Spleen (tissue), 11 donors: ENCODE measurements around the gene DIRAS1. TPM values are rescaled to one million over a fixed set of nuclear protein-coding genes. Genes with fewer than 3 reads are reported as not detected.
A peak's percentile ranks its signal among the peaks of the same experiment; 100 is the strongest.

Experiments
- DNase-seq: peaks from one replicate; pipeline ENCODE4 v3.0.0-alpha.2; 2020
- H3K27ac ChIP-seq, 8 donors: fragments of 200-600 bp; sonication (generic) in 7 of 8; 1 replicate in 4 of 8; 2 replicates in 4 of 8; pipeline versions ENCODE4 v1.5.0 to v1.8.0; 2016 to 2021; ENCODE audit warnings: inconsistent platforms in 4 of 8, mild to moderate bottlenecking in 4 of 8, moderate library complexity in 1 of 8
- H3K27me3 ChIP-seq, 7 donors: fragments of 200-600 bp; sonication (generic) in 6 of 7; replicated peaks in 1 of 7; 1 replicate in 4 of 7; 2 replicates in 3 of 7; pipeline versions ENCODE4 v1.5.0 to v1.8.0; 2016 to 2021; ENCODE audit warnings: inconsistent platforms in 3 of 7, mild to moderate bottlenecking in 1 of 7
- H3K36me3 ChIP-seq, 6 donors: fragments of 200-600 bp; sonication (generic) in 5 of 6; 1 replicate in 4 of 6; 2 replicates in 2 of 6; pipeline versions ENCODE4 v1.5.0 to v1.8.0; 2016 to 2021; ENCODE audit warnings: inconsistent platforms in 2 of 6
- H3K4me1 ChIP-seq, 6 donors: fragments of 200-600 bp; sonication (generic) in 5 of 6; 1 replicate in 3 of 6; 2 replicates in 3 of 6; pipeline versions ENCODE4 v1.5.0 to v1.8.0; 2016 to 2021; ENCODE audit warnings: inconsistent platforms in 3 of 6
- H3K4me3 ChIP-seq, 8 donors: fragments of 200-600 bp; sonication (generic) in 7 of 8; 1 replicate in 4 of 8; 2 replicates in 4 of 8; pipeline versions ENCODE4 v1.5.0 to v1.8.0; 2016 to 2021; ENCODE audit warnings: inconsistent platforms in 4 of 8, mild to moderate bottlenecking in 4 of 8, moderate library complexity in 2 of 8
- H3K9me3 ChIP-seq, 8 donors: fragments of 200-600 bp; sonication (generic) in 7 of 8; 1 replicate in 4 of 8; 2 replicates in 4 of 8; pipeline versions ENCODE4 v1.5.0 to v1.8.0; 2016 to 2021; ENCODE audit warnings: inconsistent platforms in 4 of 8
- POLR2A ChIP-seq, 3 donors: fragments of 450-650 bp; IDR thresholded peaks; one replicate each; pipeline ENCODE4 v1.5.1; 2017; ENCODE audit warnings: antibody characterized with exemption in 3 of 3, mild to moderate bottlenecking in 1 of 3
- POLR2AphosphoS5 ChIP-seq, 3 donors: sonication (generic); formaldehyde crosslinking; IDR thresholded peaks; one replicate each; pipeline ENCODE4 v1.5.1; 2017; ENCODE audit warnings: antibody characterized with exemption in 3 of 3
- WGBS, 5 donors: extraction: QIAGEN DNeasy Blood & Tissue Kit in 3 of 5; methylation state at CpG; one replicate each; pipeline versions ENCODE4 v1.1.5 to v1.1.7; 2013 to 2018; 5-methylcytosine and 5-hydroxymethylcytosine counted together
- intact Hi-C: fragments of 100-400 bp; cut with DNase I; formaldehyde crosslinking; loops from one replicate; pipeline ENCODE4 v1.15.0; 2023; ENCODE audit warnings: low total_unique reads
- polyA plus RNA-seq, 3 donors: library from polyadenylated mRNA; stranded (reverse); fragments of 200-250 nt; gene quantifications; one replicate each; pipeline ENCODE4 v1.2.1, GENCODE V29; 2013
- total RNA-seq, 7 donors: library from RNA; depleted of rRNA in 3 of 7; stranded (reverse); fragments of >200 nt in 3 of 7; fragmentation: NEBNext Ultra II Directional in 4 of 7; extraction: Animal tissue kit (Norgen Biotek cat#: 25700) in 4 of 7; gene quantifications; one replicate each; pipeline versions ENCODE4 v1.1.0 to v1.2.1, GENCODE V29; 2016 to 2021
- TF ChIP-seq, protein P1 (sequence below), 11 experiments: fragments of 200-600 bp in 7 of 11; fragments of 450-650 bp in 4 of 11; sonication (generic) in 4 of 11; IDR thresholded peaks in 8 of 11; conservative IDR thresholded peaks in 3 of 11; 1 replicate in 7 of 11; 2 replicates in 4 of 11; pipeline versions ENCODE4 v1.4.0 to v1.8.0; 2016 to 2021; ENCODE audit warnings: antibody characterized with exemption in 11 of 11, inconsistent platforms in 4 of 11, mild to moderate bottlenecking in 1 of 11
- donor health status: healthy with polysubstance abuse.
- donor health status: DM: no; HTN: no; CAD: no; lungs with moderate emphysema.
- donor health status: DM: no; HTN: no; CAD: no.
- donor health status: Bipolar disorder and iron deficiency.
- donor health status: healthy.
- donor health status: DM: no; HTN: no; CAD: no.
- donor health status: DM: yes; HTN: yes; CAD: no.

The DIRAS1 gene
- total and polyA plus RNA-seq, 10 donors = 1.3 to 17.1 (median 3.5) TPM

DNA sequence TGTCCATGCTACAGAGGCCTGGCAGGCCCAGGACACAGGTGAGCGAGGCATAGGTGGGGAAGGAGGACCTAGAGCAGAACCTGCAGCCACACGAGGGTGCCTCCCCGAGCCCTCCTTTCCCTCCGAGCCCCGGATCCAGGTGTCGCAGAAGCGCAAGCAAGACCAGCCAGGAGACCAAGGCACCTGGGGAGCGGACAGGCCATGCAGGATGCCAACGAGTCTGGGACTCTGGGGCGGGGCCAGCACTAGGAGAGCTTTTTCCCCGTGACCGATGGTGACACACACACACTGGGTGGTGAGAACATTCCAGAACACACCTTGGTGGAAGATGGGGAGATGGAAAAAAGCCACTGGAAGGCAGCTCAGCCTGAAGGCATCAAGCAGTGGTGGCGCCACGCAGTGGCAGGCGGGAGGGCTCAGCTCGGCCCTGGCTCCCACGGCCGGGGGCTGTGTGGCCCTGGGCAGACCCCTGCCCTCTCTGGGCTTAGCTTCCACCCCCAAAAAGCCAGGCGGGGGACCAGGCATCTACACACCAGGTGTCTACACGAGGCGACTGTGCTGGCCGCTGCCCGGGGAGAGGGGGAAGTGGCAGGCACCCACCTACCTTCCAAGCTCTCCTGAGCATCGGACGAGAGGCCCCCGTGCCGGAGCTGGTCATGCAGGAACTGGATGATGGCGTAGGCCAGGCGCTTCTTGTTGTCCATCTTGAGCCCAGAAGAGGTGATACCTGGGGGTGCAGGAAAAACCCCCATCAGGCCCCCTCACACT is 47.4 kb upstream of the DIRAS1 start:
- DNase-seq = peak; percentile 62
- 92 to 95% (median 95%) methylated on average over 18 to 29 of the region's 29 CpGs for WGBS, 5 donors
- no peaks in the 10 kb centered on the region for H3K9me3 ChIP-seq

DNA sequence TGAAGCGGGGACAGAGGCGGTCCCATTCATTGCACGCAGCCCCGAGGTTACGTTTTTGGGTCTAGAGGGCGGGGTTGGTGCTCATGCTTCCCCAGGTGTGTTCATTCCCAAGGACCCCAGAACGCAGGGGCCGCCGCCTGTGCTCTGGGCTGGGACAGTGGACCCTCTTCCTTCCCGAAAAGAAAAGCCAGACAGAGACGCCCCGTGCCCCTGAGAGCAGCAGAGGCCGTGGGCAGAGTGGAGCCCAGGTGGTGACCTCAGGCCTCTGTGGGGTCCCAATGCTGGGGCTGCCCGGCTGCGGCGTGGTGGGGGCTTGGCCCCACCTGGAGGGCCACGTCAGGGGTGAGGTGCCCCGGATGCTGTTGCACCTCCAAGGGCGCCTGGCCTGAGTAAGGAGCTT is 46.5 kb upstream of the DIRAS1 start:
- DNase-seq = peak; percentile 53
- intact Hi-C loops = no loop called here
- Histone ChIP-seq H3K4me3 (no peak overlapping the region), H3K27me3 (no peaks in the 10 kb centered on the region), H3K27ac (no peak overlapping the region), H3K9me3 (no peaks in the 10 kb centered on the region), H3K36me3 (peaks cover 0 to 89% (median 58%) of the 10 kb centered on the region in 6 donors), H3K4me1 (peaks cover 4 to 51% (median 32%) of the 10 kb centered on the region in 6 donors)
- 92 to 97% (median 96%) methylated on average over 18 to 19 of the region's 19 CpGs for WGBS, 5 donors
- TF ChIP-seq POLR2A (IDR thresholded peaks at IDR 0.05) (no peak), POLR2AphosphoS5 (IDR thresholded peaks at IDR 0.05) (no peak)
- TF ChIP-seq, protein P1, sequence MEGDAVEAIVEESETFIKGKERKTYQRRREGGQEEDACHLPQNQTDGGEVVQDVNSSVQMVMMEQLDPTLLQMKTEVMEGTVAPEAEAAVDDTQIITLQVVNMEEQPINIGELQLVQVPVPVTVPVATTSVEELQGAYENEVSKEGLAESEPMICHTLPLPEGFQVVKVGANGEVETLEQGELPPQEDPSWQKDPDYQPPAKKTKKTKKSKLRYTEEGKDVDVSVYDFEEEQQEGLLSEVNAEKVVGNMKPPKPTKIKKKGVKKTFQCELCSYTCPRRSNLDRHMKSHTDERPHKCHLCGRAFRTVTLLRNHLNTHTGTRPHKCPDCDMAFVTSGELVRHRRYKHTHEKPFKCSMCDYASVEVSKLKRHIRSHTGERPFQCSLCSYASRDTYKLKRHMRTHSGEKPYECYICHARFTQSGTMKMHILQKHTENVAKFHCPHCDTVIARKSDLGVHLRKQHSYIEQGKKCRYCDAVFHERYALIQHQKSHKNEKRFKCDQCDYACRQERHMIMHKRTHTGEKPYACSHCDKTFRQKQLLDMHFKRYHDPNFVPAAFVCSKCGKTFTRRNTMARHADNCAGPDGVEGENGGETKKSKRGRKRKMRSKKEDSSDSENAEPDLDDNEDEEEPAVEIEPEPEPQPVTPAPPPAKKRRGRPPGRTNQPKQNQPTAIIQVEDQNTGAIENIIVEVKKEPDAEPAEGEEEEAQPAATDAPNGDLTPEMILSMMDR (IDR thresholded peaks at IDR 0.05 in 8 of 11, conservative IDR thresholded peaks at IDR 0.05 in 3 of 11) = no peak

More for the DNA sequence above, 47.4 kb upstream of the DIRAS1 start:
- Histone ChIP-seq H3K27ac (no peak overlapping the region), H3K27me3 (no peaks in the 10 kb centered on the region), H3K4me1 (peaks cover 4 to 42% (median 31%) of the 10 kb centered on the region in 6 donors), H3K36me3 (peaks cover 0 to 81% (median 50%) of the 10 kb centered on the region in 6 donors), H3K4me3 (no peak overlapping the region)
- intact Hi-C loops = no loop called here
- no peak for TF ChIP-seq POLR2AphosphoS5 (IDR thresholded peaks at IDR 0.05)

DNA sequence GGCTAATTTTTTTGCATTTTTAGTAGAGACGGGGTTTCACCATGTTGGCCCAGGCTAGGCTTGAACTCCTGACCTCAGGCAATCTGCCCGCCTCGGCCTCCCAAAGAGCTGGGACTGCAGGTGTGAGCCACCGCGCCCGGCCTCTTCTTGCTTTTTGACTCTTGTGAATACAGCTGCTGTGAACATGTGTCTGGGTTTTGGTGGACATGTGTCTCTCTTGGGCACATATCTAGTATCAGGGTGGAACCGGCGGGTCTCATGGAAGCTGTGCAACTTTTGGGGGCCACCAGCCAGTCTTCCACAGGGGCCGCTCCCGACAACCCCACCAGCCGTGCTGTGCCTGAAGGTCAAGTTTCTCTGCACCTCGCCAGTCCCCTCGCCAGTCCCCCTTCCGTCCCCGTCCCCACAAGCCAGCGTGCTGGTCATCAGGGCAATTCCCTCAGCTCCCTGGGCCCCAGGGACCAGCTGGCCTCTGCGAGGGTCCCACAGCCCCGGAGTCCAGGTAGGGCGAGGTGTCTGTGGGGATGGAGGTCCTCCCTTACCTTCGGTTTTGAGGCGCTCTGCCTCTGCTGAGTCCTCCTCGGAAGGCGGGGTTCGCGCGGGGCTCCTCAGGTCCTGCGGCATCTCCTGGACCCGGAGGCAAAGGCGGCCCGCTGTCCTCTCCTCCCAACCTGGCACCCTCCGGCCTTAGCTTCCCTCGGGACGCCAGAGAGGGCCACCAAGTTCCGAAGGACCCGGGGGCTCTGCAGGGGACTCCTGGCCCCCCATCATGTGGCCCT is 45.6 kb upstream of the DIRAS1 start:
- TF ChIP-seq POLR2AphosphoS5 (IDR thresholded peaks at IDR 0.05) (no peak), POLR2A (IDR thresholded peaks at IDR 0.05) (no peak)
- TF ChIP-seq, protein P1 (IDR thresholded peaks at IDR 0.05 in 8 of 11, conservative IDR thresholded peaks at IDR 0.05 in 3 of 11) = no peak
- H3K27ac ChIP-seq = no peak overlapping the region
- WGBS, 5 donors = 95 to 97% (median 96%) methylated on average over 30 to 35 of the region's 35 CpGs
- H3K4me3 ChIP-seq = no peak overlapping the region
- no peaks in the 10 kb centered on the region for H3K9me3 ChIP-seq
- H3K27me3 ChIP-seq = no peaks in the 10 kb centered on the region
- H3K36me3 ChIP-seq = peaks cover 0 to 92% (median 66%) of the 10 kb centered on the region in 6 donors
- intact Hi-C loops = no loop called here
- H3K4me1 ChIP-seq = peaks cover 4 to 50% (median 25%) of the 10 kb centered on the region in 6 donors
- DNase-seq = peak; percentile 64

- H3K27ac ChIP-seq = no peak overlapping the region
- WGBS, 5 donors = 92 to 97% (median 94%) methylated on average over 7 to 15 of the region's 15 CpGs
- peaks cover 0 to 92% (median 80%) of the 10 kb centered on the region in 6 donors for H3K36me3 ChIP-seq
- no peak for DNase-seq
- H3K4me1 ChIP-seq = peaks cover 3 to 36% (median 11%) of the 10 kb centered on the region in 6 donors
- no peak for TF ChIP-seq POLR2AphosphoS5 (IDR thresholded peaks at IDR 0.05)
- TF ChIP-seq, protein P1 (IDR thresholded peaks at IDR 0.05 in 8 of 11, conservative IDR thresholded peaks at IDR 0.05 in 3 of 11) = no peak
- TF ChIP-seq POLR2A (IDR thresholded peaks at IDR 0.05) = no peak
- no peaks in the 10 kb centered on the region for H3K27me3 ChIP-seq
- H3K9me3 ChIP-seq = no peaks in the 10 kb centered on the region
- no peak overlapping the region for H3K4me3 ChIP-seq
- intact Hi-C loops = no loop called here
These were observed 44.2 kb upstream of the DIRAS1 start for GRCh38 chr19:2765376-2765775.
